NCI-H128 (cell line): ENCODE results near the gene NINJ1.
"Not testable (repeated sequence)": the region's sequence is repeated elsewhere in the genome, so short reads cannot be mapped to it uniquely, and the experiment has no call there.

ENCODE experiments used
- DNase-seq: peaks from one replicate; lab custom pipeline; 2025; ENCODE audit not compliant: unreplicated experiment; lab: John Stamatoyannopoulos, UW

NINJ1 gene

DNA sequence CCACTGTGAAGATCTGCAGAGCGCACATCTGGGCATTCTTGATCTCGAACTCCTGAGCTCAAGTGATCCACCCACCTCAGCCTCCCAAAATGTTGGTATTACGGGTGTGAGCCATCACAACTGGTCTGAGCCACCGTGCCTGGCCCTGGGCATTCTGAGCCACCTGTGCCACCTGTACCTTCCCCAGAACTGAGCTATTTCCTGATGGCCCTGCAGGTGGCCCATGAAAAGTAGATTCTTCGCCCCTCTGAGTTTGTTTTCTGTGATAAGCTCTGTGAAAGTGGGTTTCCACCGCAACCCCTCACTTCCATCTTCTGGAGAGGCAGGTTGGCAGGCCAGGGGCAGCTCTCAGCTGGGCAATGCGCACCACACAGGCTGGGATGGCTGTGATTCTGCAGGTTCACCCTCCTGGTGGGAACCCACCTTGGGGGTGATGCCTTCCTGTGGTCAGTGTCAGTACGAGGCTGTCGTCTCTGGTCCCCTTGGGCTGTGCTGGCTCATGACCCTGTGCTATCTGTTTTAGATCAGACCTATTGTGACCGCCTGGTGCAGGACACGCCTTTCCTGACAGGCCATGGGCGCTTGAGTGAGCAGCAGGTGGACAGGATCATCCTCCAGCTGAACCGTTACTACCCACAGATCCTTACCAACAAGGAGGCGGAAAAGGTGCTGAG lies 26.8 kb downstream of the NINJ1 start:
- no peak for DNase-seq

DNA sequence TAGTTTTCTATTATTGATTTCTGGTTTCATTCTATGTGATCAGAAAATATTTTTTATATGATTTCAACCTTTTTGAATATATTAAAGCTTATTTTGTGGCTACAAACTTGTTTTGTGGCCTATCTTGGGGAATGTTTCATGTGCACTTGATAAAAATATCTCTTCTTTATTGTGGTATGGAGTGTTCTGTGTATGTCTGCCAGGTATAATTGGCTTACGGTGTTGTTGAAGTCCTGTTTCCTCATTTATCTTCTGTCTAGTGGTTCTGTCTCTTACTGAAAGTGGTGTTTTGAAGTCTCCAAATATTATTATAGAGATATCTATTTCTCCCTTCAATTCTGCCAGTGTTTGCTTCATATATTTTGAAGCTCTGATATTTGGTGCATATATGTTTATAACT lies 28.4 kb downstream of the NINJ1 start:
- DNase-seq, result no peak

DNA sequence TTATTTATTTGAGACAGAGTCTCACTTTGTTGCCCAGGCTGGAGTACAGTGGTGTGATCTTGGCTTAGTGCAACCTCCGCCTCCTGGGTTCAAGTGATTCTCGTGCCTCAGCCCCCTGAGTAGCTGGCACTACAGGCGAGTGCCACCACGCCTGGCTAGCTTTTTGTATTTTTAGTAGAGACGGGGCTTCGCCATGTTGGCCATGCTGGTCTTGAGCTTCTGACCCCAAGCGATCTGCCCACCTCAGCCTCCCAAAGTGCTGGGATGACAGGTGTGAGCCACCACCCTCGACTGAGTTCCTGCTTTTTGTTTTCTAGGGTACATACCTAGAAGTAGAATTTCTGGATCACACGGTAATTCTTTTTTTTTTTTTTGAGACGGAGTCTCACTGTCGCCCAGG lies 33.0 kb downstream of the NINJ1 start:
- not testable (repeated sequence) for DNase-seq

- DNase-seq, result no peak
These were observed 33.8 kb downstream of the NINJ1 start for GRCh38 chr9:93100276-93100636.

DNA sequence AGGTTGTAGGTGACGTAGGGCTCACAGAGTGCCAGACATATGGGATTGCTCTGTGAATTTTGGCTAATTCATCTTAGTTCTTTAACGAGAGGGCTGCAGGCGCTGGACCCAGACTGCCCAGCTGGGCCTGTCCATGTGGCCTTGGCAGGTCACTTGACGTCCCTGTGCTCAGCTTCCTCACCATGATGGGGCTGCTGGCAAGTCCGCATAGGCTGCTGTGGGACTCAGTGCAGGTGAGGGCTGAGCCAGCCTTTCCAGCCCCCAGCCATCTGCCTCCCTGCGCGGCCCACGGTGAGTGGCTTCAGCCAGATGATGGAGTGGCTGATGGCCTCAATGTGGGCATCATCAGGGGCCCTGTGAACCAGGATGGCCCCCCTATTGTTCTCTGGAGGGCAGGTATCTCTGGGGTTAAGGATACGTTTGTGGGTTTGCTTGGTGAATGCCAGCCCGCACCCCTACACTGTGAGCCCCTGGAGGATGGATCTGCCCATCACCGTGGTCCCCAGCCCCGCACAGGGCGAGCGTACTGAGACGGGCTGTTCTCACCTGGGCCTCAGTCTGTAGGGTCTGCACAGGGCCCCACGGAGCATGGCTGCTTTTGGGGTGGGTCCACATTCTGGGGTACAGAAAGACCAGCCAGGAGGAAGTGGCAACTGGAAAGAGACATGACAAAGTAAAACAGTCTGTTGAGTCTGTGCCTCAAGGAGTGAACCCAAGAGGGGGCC lies 34.3 kb downstream of the NINJ1 start:
- DNase-seq, result no peak

DNA sequence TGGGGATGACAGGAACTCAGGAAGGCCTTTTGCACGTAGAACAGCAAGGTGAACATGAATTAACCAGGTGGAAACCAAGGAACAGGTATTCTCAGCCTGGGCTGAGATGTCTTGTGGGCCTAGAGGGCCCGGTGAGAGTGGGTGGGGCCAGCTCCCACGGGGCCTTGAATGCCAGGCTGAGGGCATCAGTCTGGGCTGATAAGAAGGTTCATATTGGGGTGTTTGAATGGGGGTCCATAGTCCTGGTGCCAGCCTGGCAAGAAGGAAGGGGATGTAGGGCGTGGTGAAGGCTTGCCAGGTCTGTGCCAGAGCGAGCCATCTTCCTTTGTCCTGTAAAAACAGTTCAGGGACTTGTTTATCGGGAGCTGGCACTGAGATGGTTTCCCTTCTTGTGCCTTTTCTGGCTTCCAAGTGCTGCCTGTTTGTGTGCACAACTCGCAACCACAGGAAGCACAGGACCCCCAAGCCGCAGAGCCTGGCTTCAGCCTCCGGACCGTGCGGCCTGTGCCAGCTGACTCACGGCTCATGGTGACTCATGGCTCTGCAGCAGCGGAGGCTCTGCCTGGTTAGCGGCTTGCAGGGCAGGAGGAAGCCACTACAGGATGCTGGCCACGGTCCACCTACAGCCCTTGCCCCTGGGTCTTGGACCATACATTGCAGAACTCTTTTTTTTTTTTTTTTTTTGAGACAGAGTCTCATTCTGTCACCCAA lies 35.7 kb downstream of the NINJ1 start:
- DNase-seq, result no peak

- no peak for DNase-seq
These were observed 36.4 kb downstream of the NINJ1 start for GRCh38 chr9:93097511-93098201.

GRCh38 chr9:93096811-93097382 lies 37.2 kb downstream of the NINJ1 start:
- DNase-seq, result no peak

DNA sequence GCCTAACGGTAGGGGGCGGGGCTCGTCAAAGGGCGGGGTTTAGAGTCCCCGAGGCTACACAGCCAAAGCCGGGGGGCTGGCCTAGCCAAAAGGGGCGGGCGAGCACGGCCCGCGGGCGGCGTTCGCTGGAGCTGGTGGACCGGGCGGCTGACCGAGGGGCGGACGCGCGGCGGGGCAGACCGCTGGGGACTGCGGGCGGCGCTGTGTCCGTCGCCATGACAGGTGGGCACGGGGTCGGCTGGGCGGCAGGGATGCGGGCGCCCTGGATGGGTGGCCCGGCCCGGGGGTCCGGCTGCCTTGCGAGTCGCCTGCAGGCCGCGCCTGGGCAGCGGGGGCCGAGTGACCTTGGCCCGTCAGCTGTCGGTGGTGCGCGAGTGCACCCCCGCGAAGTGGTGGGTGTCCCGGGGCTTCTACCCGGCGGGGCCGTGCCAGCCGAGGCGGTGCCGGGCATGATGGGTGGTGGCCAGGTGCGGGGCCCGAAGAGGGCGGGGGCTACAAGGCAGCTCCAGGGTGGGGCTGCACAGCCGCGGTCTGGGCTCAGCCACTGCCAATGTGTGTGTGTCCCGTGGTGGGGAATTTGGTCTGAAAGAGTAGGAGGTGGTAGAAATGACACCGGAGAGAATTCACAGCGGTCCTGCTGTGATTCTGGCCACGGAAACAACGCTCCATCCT lies 37.8 kb downstream of the NINJ1 start, which contains the start of gene CARD19:
Gene CARD19, plus strand, starts transcription at position 87 of the 672 bp plus-strand sequence. Its CDS starts 129 bp downstream, at position 216.
- no peak for DNase-seq

GRCh38 chr9:93095205-93096130 lies 38.6 kb downstream of the NINJ1 start:
- DNase-seq, result peak; percentile 98

DNA sequence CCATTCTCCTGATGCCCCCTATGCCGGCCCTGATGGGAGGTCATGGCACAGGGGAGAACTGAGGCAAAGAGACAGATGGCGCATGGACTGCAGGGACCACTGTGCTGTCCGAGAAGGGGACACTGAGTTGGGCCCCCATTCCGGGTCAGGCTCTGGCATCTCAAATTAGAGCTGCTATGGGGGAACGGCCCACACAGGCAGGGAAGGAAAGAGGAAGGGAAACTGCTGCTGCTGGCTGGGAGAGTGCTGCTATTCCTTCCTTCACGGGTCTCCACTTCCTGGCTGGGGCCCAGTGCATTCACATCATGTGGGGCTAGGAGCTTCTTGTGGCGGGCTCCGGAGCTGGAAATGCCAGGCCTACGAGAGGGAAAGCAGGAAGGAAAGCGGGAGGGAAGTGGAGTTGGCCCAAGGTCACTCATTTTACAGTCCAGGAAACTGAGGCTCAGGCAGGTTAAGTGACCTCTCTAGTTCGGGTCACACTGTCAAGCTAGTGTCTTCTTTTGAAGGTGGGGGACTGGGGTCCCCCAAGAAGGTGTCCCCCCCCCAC lies 39.3 kb downstream of the NINJ1 start:
- DNase-seq, result no peak

- DNase-seq, result no peak
These were observed 40.0 kb downstream of the NINJ1 start for GRCh38 chr9:93093877-93094657.

- DNase-seq, result no peak
These were observed 40.7 kb downstream of the NINJ1 start for GRCh38 chr9:93093127-93093876.

DNA sequence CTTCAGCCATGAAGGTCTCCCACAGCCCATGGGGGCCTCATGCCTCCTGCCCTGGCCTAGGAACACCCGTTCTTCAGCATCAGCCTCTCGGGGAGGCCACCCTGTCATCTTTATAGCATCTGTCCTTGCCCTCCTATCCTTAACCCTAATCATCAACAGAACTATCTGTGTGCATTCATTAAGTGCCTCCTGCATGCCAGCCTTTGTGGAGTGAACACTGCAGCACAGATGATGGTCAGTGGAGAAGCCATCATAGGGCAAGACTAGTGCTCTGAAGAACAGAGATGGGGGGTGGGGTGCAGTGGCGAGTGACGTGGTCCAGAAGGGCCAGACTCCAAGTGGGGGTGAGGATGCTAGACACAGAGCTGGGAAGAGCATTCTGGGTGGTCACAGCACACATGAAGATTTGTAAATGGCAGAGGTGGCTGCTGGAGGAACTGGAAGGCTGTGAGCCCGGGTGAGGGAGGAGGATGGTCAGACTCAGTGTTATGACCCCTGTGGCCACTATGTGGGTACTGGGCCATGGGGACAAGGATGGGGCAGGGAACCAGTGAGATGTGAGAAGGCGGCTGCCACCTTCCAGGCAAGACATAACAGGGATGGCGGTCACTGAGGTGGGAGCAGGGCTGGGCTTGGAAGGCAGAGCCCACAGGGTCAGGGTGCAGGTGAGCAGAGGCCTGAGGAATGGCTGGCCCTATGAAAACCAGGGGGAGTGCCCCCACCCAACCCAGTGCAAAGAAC lies 41.6 kb downstream of the NINJ1 start:
- DNase-seq, result no peak

GRCh38 chr9:93091453-93092081 lies 42.5 kb downstream of the NINJ1 start:
- no peak for DNase-seq

DNA sequence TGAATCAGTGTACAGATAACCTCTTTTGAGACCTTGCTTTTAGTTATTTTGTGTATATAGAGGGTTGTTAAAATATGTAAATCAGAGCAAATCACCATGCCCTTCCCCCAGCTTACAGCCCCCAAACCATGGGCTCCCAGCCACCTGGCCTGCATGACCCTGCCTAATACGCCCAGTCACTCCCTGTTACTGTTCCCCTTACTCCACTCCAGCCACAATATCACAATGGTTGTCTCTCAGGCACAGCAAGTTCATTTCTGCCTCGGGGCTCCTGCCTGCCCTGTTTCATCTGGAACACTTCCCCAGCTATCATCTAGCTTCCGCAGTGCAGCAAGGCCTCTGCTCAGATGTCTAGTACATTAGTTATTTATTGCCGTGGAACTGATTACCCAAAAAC lies 43.0 kb downstream of the NINJ1 start:
- DNase-seq, result no peak
